IMR-90 (cell line): ENCODE results near the gene PCGF2. TPM values are rescaled to one million over a fixed set of nuclear protein-coding genes. Genes with fewer than 3 reads are reported as not detected.

Source experiments
- ATAC-seq: fragments of 200-7000 bp; cut with Tn5 transposase; 2 replicates; pipeline ENCODE4 v1.9.1; 2020; ENCODE audit warnings: low read depth, mild to moderate bottlenecking, moderate library complexity
- BruUV-seq: library from RNA; stranded (reverse); fragments of 400-500 nt; replicated peaks from 2 replicates; lab custom pipeline; 2021; lab: Mats Ljungman, UMichigan
- CTCF ChIA-PET: fragments of 300-600 bp; formaldehyde crosslinking; extraction: SDS; loops from one replicate; lab custom pipeline; 2021; ENCODE audit warnings: antibody characterized with exemption; lab: Yijun Ruan, JAX
- POLR2A ChIA-PET: fragments of 300-600 bp; sonication (Branson Sonifier 250); formaldehyde crosslinking; loops from one replicate; lab custom pipeline; 2022; ENCODE audit warnings: antibody characterized with exemption; ENCODE audit not compliant: unreplicated experiment; lab: Charles Lee
- DNase-seq: peaks from one replicate; pipeline ENCODE4 v3.0.0; 2013
- H2AFZ ChIP-seq: replicated peaks from 2 replicates; pipeline ENCODE3; 2013; ENCODE audit warnings: low read length, mild to moderate bottlenecking; ENCODE audit not compliant: poor library complexity
- H2AK5ac ChIP-seq: 2 replicates; pipeline ENCODE4 v1.6.1; 2013; ENCODE audit warnings: low read depth, low read length, inconsistent platforms
- H2AK9ac ChIP-seq: replicated peaks from 2 replicates; pipeline ENCODE3; 2013; ENCODE audit warnings: mild to moderate bottlenecking, low read depth, low read length, moderate library complexity; ENCODE audit not compliant: poor library complexity
- H2BK120ac ChIP-seq: 2 replicates; pipeline ENCODE4 v1.6.1; 2013; ENCODE audit warnings: low read depth, low read length, inconsistent platforms
- H2BK15ac ChIP-seq: 3 replicates; pipeline ENCODE4 v1.6.1; 2013; ENCODE audit warnings: low read depth, low read length, inconsistent platforms
- H2BK20ac ChIP-seq: 2 replicates; pipeline ENCODE4 v1.6.1; 2013; ENCODE audit warnings: low read depth, mild to moderate bottlenecking, inconsistent platforms, low read length, moderate library complexity
- H2BK5ac ChIP-seq: 2 replicates; pipeline ENCODE4 v1.6.1; 2013; ENCODE audit warnings: mild to moderate bottlenecking, low read depth, low read length, inconsistent platforms; ENCODE audit not compliant: poor library complexity, severe bottlenecking
- H3K14ac ChIP-seq: replicated peaks from 2 replicates; pipeline ENCODE4 v1.6.1; 2013; ENCODE audit warnings: low read depth, low read length, inconsistent platforms
- H3K18ac ChIP-seq: 2 replicates; pipeline ENCODE4 v1.6.1; 2013; ENCODE audit warnings: low read depth, low read length, control low read depth
- H3K23ac ChIP-seq: 2 replicates; pipeline ENCODE4 v1.6.1; 2013; ENCODE audit warnings: low read depth, low read length, inconsistent platforms
- H3K27ac ChIP-seq: 2 replicates; pipeline ENCODE4 v1.5.1; 2013; ENCODE audit warnings: mild to moderate bottlenecking, control low read depth, low read length; ENCODE audit not compliant: insufficient read depth
- H3K27me3 ChIP-seq: 2 replicates; pipeline ENCODE4 v1.6.1; 2013; ENCODE audit warnings: low read length; ENCODE audit not compliant: control insufficient read depth, insufficient read depth
- H3K36me3 ChIP-seq: 2 replicates; pipeline ENCODE4 v1.6.1; 2013; ENCODE audit warnings: low read length, mixed read lengths; ENCODE audit not compliant: control insufficient read depth, insufficient read depth
- H3K4ac ChIP-seq: 2 replicates; pipeline ENCODE4 v1.6.1; 2013; ENCODE audit warnings: low read depth, low read length, inconsistent platforms
- H3K4me1 ChIP-seq: 2 replicates; pipeline ENCODE4 v1.6.1; 2013; ENCODE audit warnings: low read length, mixed read lengths; ENCODE audit not compliant: control insufficient read depth, insufficient read depth
- H3K4me2 ChIP-seq: 2 replicates; pipeline ENCODE4 v1.6.1; 2013; ENCODE audit warnings: low read depth, mild to moderate bottlenecking, control low read depth, low read length, moderate library complexity
- H3K4me3 ChIP-seq: 2 replicates; pipeline ENCODE4 v1.5.1; 2013; ENCODE audit warnings: low read depth, mild to moderate bottlenecking, control low read depth, low read length, moderate library complexity; ENCODE audit not compliant: insufficient read depth
- H3K56ac ChIP-seq: 2 replicates; pipeline ENCODE4 v1.6.1; 2013; ENCODE audit warnings: low read length, inconsistent platforms; ENCODE audit not compliant: insufficient read depth; ENCODE audit errors: extremely low read depth
- H3K79me1 ChIP-seq, 2 experiments: 2 replicates each; pipeline ENCODE4 v1.6.1; 2013; ENCODE audit warnings: low read length in 2 of 2, inconsistent platforms in 1 of 2, low read depth in 1 of 2
- H3K9ac ChIP-seq: 2 replicates; pipeline ENCODE4 v1.6.1; 2013; ENCODE audit warnings: low read depth, low read length, control low read depth
- H3K9me1 ChIP-seq: 2 replicates; pipeline ENCODE4 v1.6.1; 2013; ENCODE audit warnings: low read length, inconsistent platforms; ENCODE audit not compliant: insufficient read depth
- H3K9me3 ChIP-seq: 2 replicates; pipeline ENCODE4 v1.6.1; 2013; ENCODE audit warnings: low read length; ENCODE audit not compliant: control insufficient read depth, insufficient read depth
- H4K20me1 ChIP-seq: 2 replicates; pipeline ENCODE4 v1.6.1; 2013; ENCODE audit warnings: low read length, inconsistent platforms; ENCODE audit not compliant: insufficient read depth
- H4K5ac ChIP-seq: 2 replicates; pipeline ENCODE4 v1.6.1; 2013; ENCODE audit warnings: mild to moderate bottlenecking, low read depth, low read length, control low read depth
- H4K8ac ChIP-seq, 2 experiments: 2 replicates each; pipeline ENCODE4 v1.6.1; 2013; ENCODE audit warnings: low read depth in 2 of 2, low read length in 2 of 2, control low read depth in 1 of 2, inconsistent platforms in 1 of 2
- H4K91ac ChIP-seq: 2 replicates; pipeline ENCODE4 v1.6.1; 2013; ENCODE audit warnings: low read depth, low read length, inconsistent platforms; ENCODE audit not compliant: insufficient read depth
- BHLHE40 ChIP-seq: fragments of 150-350 bp; IDR thresholded peaks from 2 replicates; pipeline ENCODE4 v1.6.1; 2016; ENCODE audit warnings: mild to moderate bottlenecking, low read depth, low read length
- WGBS, 2 experiments: methylation state at CpG; one replicate each; pipeline versions ENCODE4 v1.1.5 to v1.1.7; 2013; ENCODE audit warnings: missing lambda C conversion rate in 2 of 2; ENCODE audit not compliant: insufficient read length in 1 of 2; ENCODE audit errors: extremely low coverage in 2 of 2; 5-methylcytosine and 5-hydroxymethylcytosine counted together
- dilution Hi-C: fragments of 300-500 bp; cut with HindIII; formaldehyde crosslinking; loops from one replicate; pipeline ENCODE4 v1.14.3; 2018; ENCODE audit warnings: low sequenced_read_pairs; ENCODE audit not compliant: unreplicated experiment
- in situ Hi-C: fragments of 300-500 bp; cut with MboI; formaldehyde crosslinking; loops from 3 replicates; pipeline ENCODE4 v1.14.3; 2019; ENCODE audit warnings: low sequenced_read_pairs, inconsistent platforms, mixed read lengths
- intact Hi-C: fragments of 100-400 bp; cut with micrococcal nuclease; formaldehyde crosslinking; loops from 2 replicates; pipeline ENCODE4 v1.10.0; 2022
- polyA plus RNA-seq, 3 experiments: library from polyadenylated mRNA; depleted of rRNA; stranded (reverse); fragments of >200 nt; gene quantifications; 2 replicates each; pipeline ENCODE4 v1.2.3, GENCODE V29; 2012; ENCODE audit warnings: low replicate concordance in 1 of 3
- total RNA-seq: library from RNA; depleted of rRNA; stranded (reverse); fragments of >200 nt; gene quantifications from 2 replicates; pipeline ENCODE4 v1.2.3, GENCODE V29; 2012

The PCGF2 gene
- total and polyA plus RNA-seq, 2 of the 4 experiments (the other 2 are of a cell fraction), result 1.1 to 18.2 TPM

GRCh38 chr17:38750044-38750311 lies 1.8 kb upstream of the PCGF2 start:
- H3K4ac ChIP-seq, result peak overlapping the region; percentile 47
- H3K18ac ChIP-seq, result no peak overlapping the region
- WGBS, 2 experiments, result no CpG with 5 or more reads among the region's 12 CpGs
- peak overlapping the region; percentile 81 for H3K4me2 ChIP-seq
- H2AFZ ChIP-seq, result peak overlapping the region; percentile 90
- POLR2A ChIA-PET, result no interaction called here
- intact Hi-C loops (loop anchor here (5.0 kb wide), 1 partner anchor 122 kb away; the partner anchor contains the start of gene LASP1), dilution Hi-C loops (no loop called here), in situ Hi-C loops (no loop called here)
- peak overlapping the region; percentile 70 to 84; a peak in 2 of 4 replicates for H4K8ac ChIP-seq
- H3K9ac ChIP-seq, result peak overlapping the region; percentile 70; the same call in 1 of the 2 replicates
- peaks cover 4 to 49% of the 10 kb centered on the region in 2 experiments; a peak in 3 of 4 replicates for H3K79me1 ChIP-seq
- H3K27ac ChIP-seq, result peak overlapping the region; percentile 24; the same call in 1 of the 2 replicates
- 0 out of 2 replicates have a peak overlapping the region, but pooled peaks have one; percentile 62 for H2AK5ac ChIP-seq
- H2BK15ac ChIP-seq, result no peak overlapping the region
- ATAC-seq, result no peak
- H4K5ac ChIP-seq, result peak overlapping the region; percentile 15; the same call in 1 of the 2 replicates
- no peak overlapping the region for H3K23ac ChIP-seq
- H2AK9ac ChIP-seq, result peak overlapping the region; percentile 99
- H4K20me1 ChIP-seq, result peaks cover 28% of the 10 kb centered on the region
- H2BK5ac ChIP-seq, result no peak overlapping the region
- H2BK20ac ChIP-seq, result no peak overlapping the region
- DNase-seq, result no peak
- peaks cover 12% of the 10 kb centered on the region for H3K4me1 ChIP-seq
- CTCF ChIA-PET, result interaction anchor here (0.9 kb wide), 1 partner anchor 14 kb away, joined by 3 read pairs; no protein-coding TSS in a partner anchor
- no peak for TF ChIP-seq BHLHE40
- no peaks in the 10 kb centered on the region for H3K9me3 ChIP-seq
- peaks cover 2% of the 10 kb centered on the region for H3K36me3 ChIP-seq
- H2BK120ac ChIP-seq, result no peak overlapping the region
- H3K56ac ChIP-seq, result no peak overlapping the region
- H3K9me1 ChIP-seq, result peaks cover 12% of the 10 kb centered on the region
- no TSS peak for BruUV-seq
- H4K91ac ChIP-seq, result 0 out of 2 replicates have a peak overlapping the region, but pooled peaks have one; percentile 53
- no peaks in the 10 kb centered on the region for H3K27me3 ChIP-seq
- H3K4me3 ChIP-seq, result peak overlapping the region; percentile 91
- H3K14ac ChIP-seq, result 0 out of 2 replicates have a peak overlapping the region, but pooled peaks have one; percentile 13
